LNCaP clone FGC (cell line): ENCODE measurements around the gene DNAJB2.
A peak's percentile ranks its signal among the peaks of the same experiment; 100 is the strongest.

Experiments
- DNase-seq: peaks from one replicate; pipeline ENCODE4 v3.0.0-alpha.2; 2011; ENCODE audit warnings: low read depth
- H3K4me3 ChIP-seq: 2 replicates; pipeline ENCODE4 v1.5.1; 2011; ENCODE audit warnings: mild to moderate bottlenecking, low read depth, low read length, control low read depth
- TF ChIP-seq, protein P1 (sequence below): IDR thresholded peaks from 2 replicates; pipeline ENCODE4 v1.5.1; 2012; ENCODE audit warnings: mild to moderate bottlenecking; ENCODE audit not compliant: control insufficient read depth, insufficient read depth; ENCODE audit errors: extremely low read depth

The DNAJB2 gene

DNA sequence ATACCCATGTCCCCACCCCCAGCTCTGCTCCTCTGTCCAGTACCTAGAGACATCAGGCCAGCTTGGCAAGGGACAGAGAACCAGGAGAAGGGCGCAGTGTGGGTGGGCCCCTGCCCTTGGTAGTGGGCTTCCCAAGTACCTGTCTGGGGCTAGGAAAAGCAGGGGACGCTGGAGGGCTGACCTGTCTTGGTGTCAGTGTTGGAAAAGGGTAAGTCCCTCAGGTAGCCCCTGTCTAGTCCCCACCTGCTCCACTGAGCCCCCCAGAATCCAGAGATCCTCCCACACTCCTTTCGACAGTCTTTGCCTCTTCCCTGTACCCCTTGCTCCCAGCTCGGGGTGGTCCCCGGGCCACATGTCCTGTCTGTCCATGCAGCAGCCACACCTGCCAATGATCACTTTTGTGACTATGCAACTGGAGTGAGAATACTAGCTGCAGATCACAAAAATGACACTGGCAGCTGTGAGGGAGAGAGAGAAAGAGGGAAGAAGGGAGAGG, 14.6 kb downstream of the DNAJB2 start:
- H3K4me3 ChIP-seq, result no peak overlapping the region
- TF ChIP-seq, protein P1, sequence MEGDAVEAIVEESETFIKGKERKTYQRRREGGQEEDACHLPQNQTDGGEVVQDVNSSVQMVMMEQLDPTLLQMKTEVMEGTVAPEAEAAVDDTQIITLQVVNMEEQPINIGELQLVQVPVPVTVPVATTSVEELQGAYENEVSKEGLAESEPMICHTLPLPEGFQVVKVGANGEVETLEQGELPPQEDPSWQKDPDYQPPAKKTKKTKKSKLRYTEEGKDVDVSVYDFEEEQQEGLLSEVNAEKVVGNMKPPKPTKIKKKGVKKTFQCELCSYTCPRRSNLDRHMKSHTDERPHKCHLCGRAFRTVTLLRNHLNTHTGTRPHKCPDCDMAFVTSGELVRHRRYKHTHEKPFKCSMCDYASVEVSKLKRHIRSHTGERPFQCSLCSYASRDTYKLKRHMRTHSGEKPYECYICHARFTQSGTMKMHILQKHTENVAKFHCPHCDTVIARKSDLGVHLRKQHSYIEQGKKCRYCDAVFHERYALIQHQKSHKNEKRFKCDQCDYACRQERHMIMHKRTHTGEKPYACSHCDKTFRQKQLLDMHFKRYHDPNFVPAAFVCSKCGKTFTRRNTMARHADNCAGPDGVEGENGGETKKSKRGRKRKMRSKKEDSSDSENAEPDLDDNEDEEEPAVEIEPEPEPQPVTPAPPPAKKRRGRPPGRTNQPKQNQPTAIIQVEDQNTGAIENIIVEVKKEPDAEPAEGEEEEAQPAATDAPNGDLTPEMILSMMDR, result no peak

DNA sequence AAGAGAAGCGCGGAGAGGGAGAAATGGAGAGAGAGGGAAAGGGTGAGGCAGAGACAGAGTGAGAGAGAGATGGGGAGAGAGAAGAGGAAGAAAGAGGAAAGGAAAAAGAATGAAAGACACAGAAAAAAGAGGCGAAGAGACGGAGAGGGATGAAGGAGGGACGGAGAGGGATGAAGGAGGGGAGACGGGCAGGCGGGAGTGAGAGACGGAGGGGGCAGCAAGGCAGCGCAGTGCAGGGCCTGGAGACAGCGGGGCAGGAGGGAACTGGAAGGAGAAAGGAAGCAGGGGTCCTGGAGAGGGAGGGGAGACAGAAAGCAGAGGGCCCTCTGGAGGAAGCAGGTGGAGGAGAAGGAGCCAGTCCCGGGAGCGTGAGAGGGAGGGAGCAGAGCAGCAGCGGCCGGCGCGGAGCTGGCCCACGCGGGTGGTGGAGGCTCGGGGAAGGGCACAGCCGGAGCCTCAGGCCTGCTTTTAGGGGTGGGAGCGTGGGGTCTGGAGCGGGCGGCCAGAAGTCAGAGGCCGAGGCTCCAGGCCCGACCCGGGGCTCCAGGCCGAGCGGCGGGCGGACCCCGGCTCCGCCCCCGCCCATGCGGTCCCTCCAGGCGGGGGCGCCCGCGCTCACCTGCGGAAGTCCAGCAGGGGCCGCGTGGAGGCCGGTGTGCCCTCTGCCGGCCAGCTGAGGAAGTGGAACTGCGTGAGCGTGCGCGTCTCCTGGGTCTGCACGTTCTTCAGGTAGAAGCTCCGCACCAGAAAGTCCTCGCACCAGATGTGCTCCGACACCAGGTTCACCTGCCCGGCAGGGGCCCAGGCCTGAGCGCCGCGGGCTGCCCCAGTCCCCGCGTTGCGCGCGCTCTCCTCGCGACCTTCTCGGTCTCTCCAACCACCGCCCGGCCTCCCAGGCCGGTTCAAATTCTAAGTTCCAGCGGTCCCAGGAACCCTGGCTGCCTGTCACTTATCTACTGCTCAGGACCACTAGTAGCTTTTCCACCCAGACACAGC, 15.5 kb downstream of the DNAJB2 start:
- TF ChIP-seq, protein P1, result peak; percentile 99
- peak; percentile 69 for DNase-seq

More for the DNA sequence above, 14.6 kb downstream of the DNAJB2 start:
- no peak for DNase-seq

DNA sequence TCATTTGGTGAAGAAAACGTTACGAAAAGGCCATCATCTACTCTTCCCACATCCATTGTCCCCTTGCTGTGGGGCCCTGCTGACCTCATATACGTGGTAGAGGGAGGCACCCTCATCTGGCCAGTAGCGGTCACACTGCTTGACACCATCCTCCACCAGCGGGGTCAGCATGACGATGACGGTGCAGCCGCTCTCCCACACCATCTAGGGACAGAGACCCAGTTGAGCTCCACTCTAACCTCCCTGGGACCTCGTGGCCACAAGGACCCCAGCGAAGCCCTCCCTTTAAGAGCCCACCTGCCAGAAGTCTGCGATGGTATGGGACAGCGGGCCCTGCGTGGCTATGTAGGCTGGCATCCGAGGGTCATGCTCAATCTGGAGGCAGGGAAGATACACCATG, 17.0 kb downstream of the DNAJB2 start:
- no peak for DNase-seq
- TF ChIP-seq, protein P1, result no peak
- H3K4me3 ChIP-seq, result no peak overlapping the region

More for the DNA sequence above, 15.5 kb downstream of the DNAJB2 start:
- H3K4me3 ChIP-seq, result peak overlapping the region; percentile 39

DNA sequence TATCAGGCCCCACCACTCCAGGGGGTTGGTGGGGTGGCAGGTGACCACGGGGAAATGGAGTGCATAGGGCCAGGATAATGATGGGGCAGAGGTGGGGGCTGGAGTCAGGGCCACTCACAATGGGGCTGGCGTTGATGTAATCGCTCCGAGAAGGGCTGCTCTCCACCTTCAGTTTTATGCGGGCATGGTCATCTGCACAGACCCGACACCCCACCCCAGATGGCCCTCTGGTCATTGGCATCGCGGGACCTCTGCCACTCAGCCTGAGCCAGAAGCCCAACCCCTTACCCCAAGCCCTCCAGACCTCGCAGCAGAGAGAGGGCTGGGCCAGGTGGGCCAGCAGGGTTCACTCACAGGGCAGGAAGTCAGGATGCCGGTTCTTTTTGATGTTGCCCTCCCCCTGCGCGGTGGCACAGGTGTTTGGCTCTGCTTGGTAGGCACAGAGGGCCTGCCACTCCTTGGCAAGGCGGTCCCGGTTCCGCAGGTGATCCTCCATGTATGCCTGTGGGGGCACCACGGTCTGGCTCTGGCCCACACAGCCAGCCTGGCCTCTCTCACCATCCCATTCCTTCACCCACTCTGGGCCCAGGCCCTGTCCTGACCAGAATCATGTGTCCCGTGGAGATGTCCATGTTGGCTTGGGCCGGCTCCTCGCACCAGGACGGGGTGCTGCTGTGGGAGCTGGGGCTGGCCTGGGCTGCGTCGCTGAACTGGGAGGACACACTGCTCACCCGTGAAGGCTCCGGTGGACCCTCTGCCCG, 17.6 kb downstream of the DNAJB2 start:
- H3K4me3 ChIP-seq, result no peak overlapping the region
- DNase-seq, result no peak
- TF ChIP-seq, protein P1, result no peak

DNA sequence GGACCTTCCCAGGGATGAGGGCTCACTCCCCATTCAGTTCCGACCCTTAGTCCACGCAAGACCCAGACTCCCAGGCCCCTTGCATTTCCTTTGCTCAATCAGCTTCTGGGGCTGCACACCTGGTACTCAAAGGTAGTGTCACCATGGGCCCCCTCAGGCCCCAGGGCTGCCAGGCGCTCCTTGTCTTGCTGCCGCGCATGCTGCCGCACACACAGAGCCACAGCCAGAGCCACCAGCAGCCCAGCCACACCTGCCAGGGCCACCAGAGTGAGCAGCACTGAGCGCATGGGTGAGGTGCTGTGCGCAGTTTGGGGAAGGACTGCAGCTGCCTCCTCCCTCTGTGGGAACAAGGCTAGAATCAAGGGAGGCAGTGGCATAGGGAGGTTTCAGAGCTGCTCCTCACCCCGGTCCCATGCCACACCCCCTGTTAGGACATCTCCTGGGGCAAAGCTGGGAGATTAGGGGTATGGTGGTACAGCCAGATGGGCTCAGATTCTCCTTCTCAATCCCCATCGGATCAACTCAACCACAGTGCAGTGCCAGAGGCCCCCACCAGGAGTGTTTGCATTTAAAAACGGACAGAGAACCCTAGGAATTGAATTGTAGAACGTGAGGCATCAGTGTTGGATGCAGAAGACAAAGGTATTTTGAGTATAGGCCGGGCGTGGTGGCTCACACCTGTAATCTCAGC, 18.7 kb downstream of the DNAJB2 start:
- no peak overlapping the region for H3K4me3 ChIP-seq
- no peak for DNase-seq
- TF ChIP-seq, protein P1, result no peak

DNA sequence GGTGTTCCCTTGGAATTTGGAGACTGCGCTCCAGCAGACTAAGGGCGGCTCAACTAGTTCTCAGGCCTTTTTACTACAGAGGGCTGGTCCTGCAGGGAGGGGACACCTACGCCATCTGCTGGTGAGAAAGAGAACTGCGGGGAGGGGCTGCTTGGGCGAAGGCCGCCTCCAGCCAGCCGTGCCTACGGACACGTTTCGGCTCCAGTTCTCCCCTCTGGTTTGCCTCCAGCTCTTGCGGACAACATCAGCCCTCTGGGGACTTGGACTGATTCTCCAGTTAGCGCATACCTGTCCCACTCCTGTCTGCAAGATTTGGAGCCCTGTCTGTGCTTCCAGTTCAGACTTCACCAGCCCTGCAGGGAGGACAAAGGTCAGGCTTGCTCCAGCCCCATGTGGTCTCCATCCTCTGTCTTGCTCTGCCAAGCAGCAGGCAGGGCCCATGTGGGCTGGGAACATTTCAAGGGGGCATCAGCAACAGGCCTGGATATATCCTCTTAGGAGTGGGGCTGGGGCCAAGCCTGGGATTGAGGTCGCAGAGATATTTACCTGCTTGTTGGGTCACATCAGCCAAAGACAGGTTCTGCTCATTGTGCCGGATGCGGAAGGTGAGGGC, 19.7 kb downstream of the DNAJB2 start:
- DNase-seq, result no peak
- TF ChIP-seq, protein P1, result peak; percentile 86
- peak overlapping the region; percentile 40 for H3K4me3 ChIP-seq
